Stimulated activated naive CD8-positive, alpha-beta T cell treated with anti-CD3 and anti-CD28 coated beads, Interleukin-15, amount 100 ng/mL, for 72 hours (primary cell): ENCODE measurements around the gene R3HDM2.

Experiments used
- ATAC-seq: fragments of 150-1000 bp; cut with Tn5 transposase; 2 replicates; pipeline ENCODE4 v1.10.0; 2021; ENCODE audit warnings: mild to moderate bottlenecking, moderate library complexity
- DNase-seq, 2 donors: peaks; one replicate each; pipeline ENCODE4 v3.0.0; 2021 to 2022
- H3K27ac Mint-ChIP-seq, 2 donors: one replicate each; pipeline ENCODE4 v1.8.0; 2022; ENCODE audit warnings: mild to moderate bottlenecking in 2 of 2, mixed read lengths in 2 of 2, moderate library complexity in 2 of 2
- H3K27me3 Mint-ChIP-seq: one replicate; pipeline ENCODE4 v1.8.0; 2022; ENCODE audit warnings: mixed read lengths
- H3K4me1 Mint-ChIP-seq: one replicate; pipeline ENCODE4 v1.8.0; 2022; ENCODE audit warnings: mild to moderate bottlenecking, mixed read lengths
- H3K4me3 Mint-ChIP-seq, 2 donors: one replicate each; pipeline ENCODE4 v1.8.0; 2022; ENCODE audit warnings: mild to moderate bottlenecking in 2 of 2, mixed read lengths in 2 of 2, moderate library complexity in 1 of 2
- H3K9me3 Mint-ChIP-seq, 2 donors: one replicate each; pipeline ENCODE4 v1.8.0; 2022; ENCODE audit warnings: mixed read lengths in 2 of 2

R3HDM2 gene

GRCh38 chr12:57218030-57218853 lies 212.6 kb downstream of the R3HDM2 start:
- H3K9me3 Mint-ChIP-seq = no peaks in the 10 kb centered on the region
- no peak overlapping the region for H3K27ac Mint-ChIP-seq
- ATAC-seq = no peak
- peaks cover 94% of the 10 kb centered on the region for H3K27me3 Mint-ChIP-seq
- H3K4me1 Mint-ChIP-seq = peaks cover 78% of the 10 kb centered on the region
- DNase-seq = no peak
- peak overlapping the region in 1 of 2 donors; percentile 18 for H3K4me3 Mint-ChIP-seq

GRCh38 chr12:57216921-57217879 lies 213.6 kb downstream of the R3HDM2 start:
- ATAC-seq (no peak), DNase-seq (no peak)
- no peak overlapping the region for H3K27ac Mint-ChIP-seq

GRCh38 chr12:57216014-57216911 lies 214.6 kb downstream of the R3HDM2 start, which contains the start of gene NXPH4:
Gene NXPH4, plus strand, starts transcription at chr12:57216794. Its CDS starts 176 bp downstream, at chr12:57216970.
- ATAC-seq (peak; percentile 41), DNase-seq (peak; percentile 41 to 46)
- no peaks in the 10 kb centered on the region for H3K9me3 Mint-ChIP-seq
- peak within 1 kb of the TSS; percentile 74 to 81 for H3K4me3 Mint-ChIP-seq
- peaks cover 60% of the 10 kb centered on the region for H3K4me1 Mint-ChIP-seq
- peaks cover 77% of the 10 kb centered on the region for H3K27me3 Mint-ChIP-seq
- H3K27ac Mint-ChIP-seq = peak within 1 kb of the TSS in 1 of 2 donors; percentile 59

More at GRCh38 chr12:57216921-57217879, 213.6 kb downstream of the R3HDM2 start:
- Mint-ChIP-seq H3K4me1 (peaks cover 70% of the 10 kb centered on the region), H3K9me3 (no peaks in the 10 kb centered on the region), H3K4me3 (peak overlapping the region; percentile 73 to 74), H3K27me3 (peaks cover 87% of the 10 kb centered on the region)

GRCh38 chr12:57215668-57216013 lies 215.2 kb downstream of the R3HDM2 start:
- Mint-ChIP-seq H3K27ac (peak overlapping the region in 1 of 2 donors; percentile 59), H3K4me1 (peaks cover 54% of the 10 kb centered on the region), H3K27me3 (peaks cover 71% of the 10 kb centered on the region)

GRCh38 chr12:57215065-57215464 lies 215.8 kb downstream of the R3HDM2 start:
- Mint-ChIP-seq H3K4me3 (no peak overlapping the region), H3K27me3 (peaks cover 65% of the 10 kb centered on the region), H3K4me1 (peaks cover 51% of the 10 kb centered on the region), H3K9me3 (no peaks in the 10 kb centered on the region), H3K27ac (no peak overlapping the region)
- no peak for ATAC-seq
- no peak for DNase-seq

More at GRCh38 chr12:57215668-57216013, 215.2 kb downstream of the R3HDM2 start:
- H3K4me3 Mint-ChIP-seq = peak overlapping the region; percentile 68 to 81
- no peaks in the 10 kb centered on the region for H3K9me3 Mint-ChIP-seq
- DNase-seq (peak; percentile 51 to 59), ATAC-seq (peak; percentile 71)

GRCh38 chr12:57214398-57214781 lies 216.5 kb downstream of the R3HDM2 start:
- peaks cover 44% of the 10 kb centered on the region for H3K4me1 Mint-ChIP-seq

GRCh38 chr12:57213763-57214397 lies 217.0 kb downstream of the R3HDM2 start:
- Mint-ChIP-seq H3K4me3 (peak overlapping the region in 1 of 2 donors; percentile 7), H3K4me1 (peaks cover 44% of the 10 kb centered on the region), H3K9me3 (no peaks in the 10 kb centered on the region), H3K27ac (no peak overlapping the region), H3K27me3 (peaks cover 53% of the 10 kb centered on the region)
- ATAC-seq (no peak), DNase-seq (no peak)

More at GRCh38 chr12:57214398-57214781, 216.5 kb downstream of the R3HDM2 start:
- peak; percentile 65 for ATAC-seq
- Mint-ChIP-seq H3K27ac (no peak overlapping the region), H3K27me3 (peaks cover 58% of the 10 kb centered on the region), H3K9me3 (no peaks in the 10 kb centered on the region), H3K4me3 (peak overlapping the region in 1 of 2 donors; percentile 7)
- DNase-seq = peak; percentile 70 to 76

GRCh38 chr12:57213058-57213715 lies 217.7 kb downstream of the R3HDM2 start:
- peak; percentile 83 for DNase-seq
- no peaks in the 10 kb centered on the region for H3K9me3 Mint-ChIP-seq
- ATAC-seq = peak; percentile 58
- H3K4me1 Mint-ChIP-seq = peaks cover 44% of the 10 kb centered on the region
- no peak overlapping the region for H3K27ac Mint-ChIP-seq
- H3K4me3 Mint-ChIP-seq = peak overlapping the region in 1 of 2 donors; percentile 1
- peaks cover 46% of the 10 kb centered on the region for H3K27me3 Mint-ChIP-seq

- Mint-ChIP-seq H3K27me3 (peaks cover 41% of the 10 kb centered on the region), H3K4me3 (no peak overlapping the region), H3K9me3 (no peaks in the 10 kb centered on the region), H3K27ac (no peak overlapping the region), H3K4me1 (peaks cover 39% of the 10 kb centered on the region)
- ATAC-seq (no peak), DNase-seq (no peak)
Measured at GRCh38 chr12:57212701-57213057, 218.2 kb downstream of the R3HDM2 start.

GRCh38 chr12:57211791-57212700 lies 218.8 kb downstream of the R3HDM2 start:
- no peak for ATAC-seq
- no peak for DNase-seq
- no peak overlapping the region for H3K4me3 Mint-ChIP-seq
- H3K4me1 Mint-ChIP-seq = peaks cover 33% of the 10 kb centered on the region
- no peak overlapping the region for H3K27ac Mint-ChIP-seq
- H3K27me3 Mint-ChIP-seq = peaks cover 35% of the 10 kb centered on the region
- no peaks in the 10 kb centered on the region for H3K9me3 Mint-ChIP-seq

- Mint-ChIP-seq H3K27ac (no peak overlapping the region), H3K4me3 (no peak overlapping the region), H3K27me3 (peaks cover 32% of the 10 kb centered on the region), H3K9me3 (no peaks in the 10 kb centered on the region), H3K4me1 (peaks cover 31% of the 10 kb centered on the region)
- ATAC-seq (no peak), DNase-seq (no peak)
Measured at GRCh38 chr12:57210926-57211692, 219.7 kb downstream of the R3HDM2 start.

- ATAC-seq = no peak
- no peak for DNase-seq
- Mint-ChIP-seq H3K27me3 (peaks cover 25% of the 10 kb centered on the region), H3K4me1 (peaks cover 25% of the 10 kb centered on the region), H3K27ac (peak overlapping the region in 1 of 2 donors; percentile 92), H3K4me3 (no peak overlapping the region), H3K9me3 (no peaks in the 10 kb centered on the region)
Measured at GRCh38 chr12:57210461-57210860, 220.4 kb downstream of the R3HDM2 start.

- Mint-ChIP-seq H3K4me1 (peaks cover 19% of the 10 kb centered on the region), H3K27me3 (peaks cover 20% of the 10 kb centered on the region), H3K27ac (no peak overlapping the region), H3K9me3 (no peaks in the 10 kb centered on the region), H3K4me3 (no peak overlapping the region)
- ATAC-seq (no peak), DNase-seq (no peak)
Measured at GRCh38 chr12:57209916-57210315, 220.9 kb downstream of the R3HDM2 start.
